H1 (cell line): ENCODE data around the gene TMEM114. TPM values are rescaled to one million over a fixed set of nuclear protein-coding genes. Genes with fewer than 3 reads are reported as not detected.

Source experiments
- CTCF ChIA-PET: fragments of 300-600 bp; sonication (Branson Sonifier 250); formaldehyde crosslinking; loops from one replicate; lab custom pipeline; 2021; ENCODE audit not compliant: partially characterized antibody; lab: Charles Lee
- POLR2A ChIA-PET: fragments of 300-600 bp; sonication (Branson Sonifier 250); formaldehyde crosslinking; loops from one replicate; lab custom pipeline; 2021; ENCODE audit warnings: inconsistent platforms; ENCODE audit not compliant: partially characterized antibody; lab: Charles Lee
- DNase-seq, 2 experiments: peaks; one replicate each; pipeline versions ENCODE4 v3.0.0 to v3.0.0-alpha.2; 2010 to 2022; ENCODE audit warnings: low spot score in 2 of 2, low read depth in 1 of 2, mixed read lengths in 1 of 2
- FAIRE-seq: peaks from 2 replicates; lab custom pipeline; 2011; peaks lifted over from hg19 to GRCh38; lab: Jason Lieb, UNC
- H2AFZ ChIP-seq: 2 replicates; pipeline ENCODE4 v1.8.1; 2012; ENCODE audit warnings: low read length, inconsistent platforms
- H2AK5ac ChIP-seq: 2 replicates; pipeline ENCODE4 v1.6.1; 2013; ENCODE audit warnings: low read depth, low read length
- H2BK120ac ChIP-seq: replicated peaks from 2 replicates; pipeline ENCODE3; 2013; ENCODE audit warnings: low read depth, low read length, inconsistent platforms
- H2BK12ac ChIP-seq: 2 replicates; pipeline ENCODE4 v1.6.1; 2013; ENCODE audit warnings: low read depth, low read length
- H2BK15ac ChIP-seq: 2 replicates; pipeline ENCODE4 v1.6.1; 2013; ENCODE audit warnings: low read length
- H2BK20ac ChIP-seq: 2 replicates; pipeline ENCODE4 v1.6.1; 2013; ENCODE audit warnings: low read length
- H2BK5ac ChIP-seq: 2 replicates; pipeline ENCODE4 v1.6.1; 2013; ENCODE audit warnings: low read depth, low read length
- H3K14ac ChIP-seq: 2 replicates; pipeline ENCODE4 v1.6.1; 2013; ENCODE audit warnings: inconsistent platforms; ENCODE audit not compliant: insufficient read length
- H3K18ac ChIP-seq: 2 replicates; pipeline ENCODE4 v1.6.1; 2013; ENCODE audit warnings: low read length; ENCODE audit errors: extremely low read depth
- H3K23ac ChIP-seq: 2 replicates; pipeline ENCODE4 v1.6.1; 2013; ENCODE audit warnings: inconsistent platforms; ENCODE audit not compliant: insufficient read length
- H3K23me2 ChIP-seq: 2 replicates; pipeline ENCODE4 v1.6.1; 2013; ENCODE audit warnings: low read depth, low read length
- H3K27ac ChIP-seq: 2 replicates; pipeline ENCODE4 v1.6.1; 2011; ENCODE audit warnings: low read depth, low read length, inconsistent platforms
- H3K27me3 ChIP-seq, 4 experiments: replicated peaks in 1 of 4; 1 replicate in 1 of 4; 2 replicates in 3 of 4; pipeline versions ENCODE4 v1.6.1 to v1.8.1; 2011 to 2013; ENCODE audit warnings: low read length in 3 of 4, mild to moderate bottlenecking in 3 of 4, inconsistent platforms in 2 of 4, mixed read lengths in 2 of 4, moderate library complexity in 1 of 4; ENCODE audit not compliant: control insufficient read depth in 3 of 4, insufficient read depth in 3 of 4; ENCODE audit errors: extremely low read depth in 1 of 4
- H3K36me3 ChIP-seq, 4 experiments: 2 replicates each; pipeline versions ENCODE4 v1.6.1 to v1.8.1; 2011 to 2013; ENCODE audit warnings: mild to moderate bottlenecking in 4 of 4, low read length in 3 of 4, moderate library complexity in 2 of 4, control low read depth in 1 of 4, inconsistent platforms in 1 of 4; ENCODE audit not compliant: insufficient read depth in 4 of 4, control insufficient read depth in 2 of 4
- H3K4ac ChIP-seq: replicated peaks from 2 replicates; pipeline ENCODE3; 2013; ENCODE audit warnings: low read length, low read depth, mixed read lengths, inconsistent platforms; ENCODE audit not compliant: insufficient read length
- H3K4me1 ChIP-seq, 4 experiments: replicated peaks in 1 of 4; 1 replicate in 1 of 4; 2 replicates in 3 of 4; pipeline versions ENCODE4 v1.6.1 to v1.8.1; 2011 to 2013; ENCODE audit warnings: low read length in 3 of 4, inconsistent platforms in 2 of 4, mixed read lengths in 1 of 4; ENCODE audit not compliant: insufficient read depth in 4 of 4, control insufficient read depth in 3 of 4
- H3K4me2 ChIP-seq, 2 experiments: 2 replicates each; pipeline versions ENCODE4 v1.6.1 to v1.8.1; 2011 to 2013; ENCODE audit warnings: low read depth in 2 of 2, low read length in 2 of 2, control low read depth in 1 of 2, inconsistent platforms in 1 of 2, mild to moderate bottlenecking in 1 of 2; ENCODE audit not compliant: insufficient read depth in 1 of 2
- H3K4me3 ChIP-seq, 4 experiments: fragments of 200-600, 300-600 bp in 1 of 4; sonication (generic), shearing (Covaris generic), sonication (Bioruptor Twin) in 1 of 4; 2 replicates each; pipeline versions ENCODE4 v1.5.1 to v1.8.1; 2011 to 2016; ENCODE audit warnings: low read length in 4 of 4, low read depth in 3 of 4, control low read depth in 2 of 4, inconsistent platforms in 2 of 4, mild to moderate bottlenecking in 2 of 4, mixed read lengths in 1 of 4, moderate library complexity in 1 of 4; ENCODE audit not compliant: insufficient read depth in 2 of 4; ENCODE audit errors: extremely low read depth in 1 of 4
- H3K56ac ChIP-seq: replicated peaks from 2 replicates; pipeline ENCODE3; 2013; ENCODE audit warnings: low read depth, mild to moderate bottlenecking, mixed read lengths, low read length, inconsistent platforms; ENCODE audit not compliant: insufficient read length
- H3K79me1 ChIP-seq: 2 replicates; pipeline ENCODE4 v1.6.1; 2013; ENCODE audit warnings: low read depth, low read length, control low read depth
- H3K79me2 ChIP-seq, 2 experiments: 2 replicates each; pipeline versions ENCODE4 v1.6.1 to v1.8.1; 2012 to 2013; ENCODE audit warnings: low read length in 2 of 2, mild to moderate bottlenecking in 2 of 2, inconsistent platforms in 1 of 2; ENCODE audit not compliant: insufficient read depth in 2 of 2, control insufficient read depth in 1 of 2
- H3K9ac ChIP-seq, 4 experiments: replicated peaks in 1 of 4; 1 replicate in 1 of 4; 2 replicates in 3 of 4; pipeline versions ENCODE4 v1.6.1 to v1.8.1; 2011 to 2013; ENCODE audit warnings: low read depth in 3 of 4, low read length in 3 of 4, control low read depth in 2 of 4, mild to moderate bottlenecking in 2 of 4, moderate library complexity in 2 of 4, inconsistent platforms in 1 of 4; ENCODE audit errors: extremely low read depth in 1 of 4
- H3K9me3 ChIP-seq, 2 experiments: 2 replicates each; pipeline versions ENCODE4 v1.6.1 to v1.8.1; 2012 to 2013; ENCODE audit warnings: mild to moderate bottlenecking in 2 of 2, moderate library complexity in 2 of 2, control low read depth in 1 of 2, inconsistent platforms in 1 of 2, low read depth in 1 of 2, low read length in 1 of 2, mixed read lengths in 1 of 2; ENCODE audit not compliant: insufficient read depth in 2 of 2
- H4K20me1 ChIP-seq, 2 experiments: replicated peaks in 1 of 2; 2 replicates each; pipeline versions ENCODE3 to v1.8.1; 2011 to 2013; ENCODE audit warnings: inconsistent platforms in 2 of 2, low read length in 2 of 2, mild to moderate bottlenecking in 1 of 2; ENCODE audit not compliant: insufficient read depth in 2 of 2, control insufficient read depth in 1 of 2
- H4K5ac ChIP-seq: 2 replicates; pipeline ENCODE4 v1.6.1; 2013; ENCODE audit warnings: low read length, low read depth, mixed read lengths, inconsistent platforms; ENCODE audit not compliant: insufficient read length
- H4K8ac ChIP-seq: 2 replicates; pipeline ENCODE4 v1.8.0; 2013; ENCODE audit warnings: mild to moderate bottlenecking, moderate library complexity, low read length, inconsistent platforms; ENCODE audit not compliant: insufficient read depth; ENCODE audit errors: extremely low read depth
- H4K91ac ChIP-seq: replicated peaks from 2 replicates; pipeline ENCODE3; 2013; ENCODE audit warnings: low read length, mixed read lengths, inconsistent platforms; ENCODE audit not compliant: insufficient read length
- CREB1 ChIP-seq: IDR thresholded peaks from 2 replicates; pipeline ENCODE4 v1.6.1; 2012; ENCODE audit warnings: inconsistent platforms
- JUND ChIP-seq: IDR thresholded peaks from 2 replicates; pipeline ENCODE4 v1.6.1; 2011; ENCODE audit warnings: mild to moderate bottlenecking, improper control_type of control experiment, low read length
- KDM1A ChIP-seq: fragments of 200-600, 300-600 bp; sonication (generic); IDR thresholded peaks from 2 replicates; pipeline ENCODE4 v1.7.1; 2016; ENCODE audit warnings: mild to moderate bottlenecking, low read length, borderline replicate concordance
- POLR2A ChIP-seq, 2 experiments: IDR thresholded peaks; 1 replicate in 1 of 2; 2 replicates in 1 of 2; pipeline ENCODE4 v1.6.1; 2011; ENCODE audit warnings: low read depth in 2 of 2, low read length in 2 of 2, mild to moderate bottlenecking in 2 of 2; ENCODE audit errors: control extremely low read depth in 1 of 2
- SIRT6 ChIP-seq: IDR thresholded peaks from one replicate; pipeline ENCODE4 v1.7.1; 2012; ENCODE audit warnings: low read length, inconsistent platforms
- TBP ChIP-seq: IDR thresholded peaks from 2 replicates; pipeline ENCODE4 v1.6.1; 2011; ENCODE audit warnings: low read depth, low read length, improper control_type of control experiment
- YY1 ChIP-seq: IDR thresholded peaks from 2 replicates; pipeline ENCODE4 v1.6.1; 2011; ENCODE audit warnings: low read depth, mild to moderate bottlenecking, low read length
- WGBS, 2 experiments: shearing (Covaris generic) in 1 of 2; methylation state at CpG; one replicate each; pipeline versions ENCODE4 v1.1.6 to v1.1.7; 2013 to 2015; ENCODE audit warnings: low lambda C conversion rate in 2 of 2, mixed read lengths in 2 of 2, inconsistent platforms in 1 of 2, low coverage in 1 of 2, missing lambda C conversion rate in 1 of 2; ENCODE audit not compliant: insufficient replicate concordance in 2 of 2, insufficient coverage in 1 of 2, insufficient read length in 1 of 2; ENCODE audit errors: extremely low coverage in 1 of 2, missing lambda C conversion rate in 1 of 2; 5-methylcytosine and 5-hydroxymethylcytosine counted together
- polyA plus RNA-seq, 7 experiments: library from polyadenylated mRNA; depleted of rRNA in 3 of 7; stranded (reverse) in 5 of 7; unstranded in 2 of 7; fragments of >200 nt in 5 of 7; fragments of 200-250 nt in 2 of 7; gene quantifications; 1 replicate in 5 of 7; 2 replicates in 1 of 7; 4 replicates in 1 of 7; pipeline versions ENCODE4 v1.2.1 to v1.2.3, GENCODE V29; 2011 to 2013; ENCODE audit warnings: missing spikeins in 2 of 7, mixed read lengths in 2 of 7
- total RNA-seq: library from RNA; stranded (reverse); fragmentation: NEBNext Ultra II Directional; extraction: Animal tissue kit (Norgen Biotek cat#: 25700); gene quantifications from 2 replicates; pipeline ENCODE4 v1.2.1, GENCODE V29; 2021

The TMEM114 gene
- total and polyA plus RNA-seq, 2 of the 8 experiments (the other 6 are each of a cell fraction or from before 2014, with no cell fraction given), result 1.6 to 2.9 TPM

GRCh38 chr16:8528471-8528870 lies 61.8 kb downstream of the TMEM114 start:
- no peak overlapping the region for H3K4me2 ChIP-seq
- H3K9ac ChIP-seq, result no peak overlapping the region
- no peak overlapping the region for H2AK5ac ChIP-seq
- H3K4me3 ChIP-seq, result no peak overlapping the region
- no peaks in the 10 kb centered on the region; the same call in 1 of the 2 replicates for H3K23me2 ChIP-seq
- H2BK5ac ChIP-seq, result no peak overlapping the region
- CTCF ChIA-PET, result interaction anchor here (1.2 kb wide), 1 partner anchor 11 kb away, joined by 3 read pairs; no protein-coding TSS in a partner anchor
- no peak overlapping the region for H3K56ac ChIP-seq
- no peak overlapping the region for H2BK15ac ChIP-seq
- no peak for FAIRE-seq
- H3K27me3 ChIP-seq, result no peaks in the 10 kb centered on the region; a peak in 1 of 7 replicates
- TF ChIP-seq SIRT6 (no peak), CREB1 (no peak), TBP (no peak), YY1 (no peak), JUND (no peak), POLR2A (IDR thresholded peaks at IDR 0.05; ENCODE audit: control extremely low read depth in 1 of 2, low read depth in 2 of 2, low read length in 2 of 2) (no peak), KDM1A (no peak)
- TF ChIP-seq, all 59 proteins: peak for 0
- peaks cover 0 to 3% (median 0%) of the 10 kb centered on the region in 4 experiments; a peak in 1 of 7 replicates for H3K4me1 ChIP-seq
- no peak overlapping the region for H2BK120ac ChIP-seq
- H3K18ac ChIP-seq, result no peak overlapping the region
- no peak overlapping the region for H2BK12ac ChIP-seq
- no peak overlapping the region for H3K23ac ChIP-seq
- no peak overlapping the region for H4K5ac ChIP-seq
- no peaks in the 10 kb centered on the region for H3K9me3 ChIP-seq
- H3K36me3 ChIP-seq, result no peaks in the 10 kb centered on the region
- WGBS, 2 experiments, result 82% methylated on average over 5 of the region's 5 CpGs; no CpG with 5 or more reads in 1 of the 2 experiments
- H3K79me1 ChIP-seq, result no peaks in the 10 kb centered on the region
- H4K8ac ChIP-seq, result no peak overlapping the region
- H2AFZ ChIP-seq, result no peak overlapping the region
- POLR2A ChIA-PET, result no interaction called here
- no peak overlapping the region for H3K27ac ChIP-seq
- no peaks in the 10 kb centered on the region for H3K79me2 ChIP-seq
- no peaks in the 10 kb centered on the region for H4K20me1 ChIP-seq
- DNase-seq, result no peak
- no peak overlapping the region for H3K14ac ChIP-seq
- no peak overlapping the region for H2BK20ac ChIP-seq
- H4K91ac ChIP-seq, result no peak overlapping the region
- H3K4ac ChIP-seq, result no peak overlapping the region
